HepG2 (cell line): ENCODE measurements around the gene MACROD2. TPM values are rescaled to one million over a fixed set of nuclear protein-coding genes. Genes with fewer than 3 reads are reported as not detected.

Experiments
- ATAC-seq: fragments of 200-7000 bp; cut with Tn5 transposase; 3 replicates; pipeline ENCODE4 v1.9.1; 2020; ENCODE audit warnings: mild to moderate bottlenecking, moderate library complexity
- BruUV-seq: library from RNA; stranded (reverse); fragments of 400-500 nt; replicated peaks from 2 replicates; lab custom pipeline; 2021; lab: Mats Ljungman, UMichigan
- CTCF ChIA-PET: fragments of 300-600 bp; formaldehyde crosslinking; extraction: SDS; loops from one replicate; lab custom pipeline; 2021; ENCODE audit warnings: low total read pairs, inconsistent platforms, low intra/inter-chr PET ratio; lab: Yijun Ruan, JAX
- POLR2A ChIA-PET: fragments of 350-600 bp; sonication (Branson Sonifier 250); formaldehyde crosslinking; loops from one replicate; lab custom pipeline; 2020; ENCODE audit warnings: antibody characterized with exemption, inconsistent platforms; lab: Yijun Ruan, JAX
- DNase-seq: peaks from one replicate; pipeline ENCODE4 v3.0.0-alpha.2; 2015; ENCODE audit warnings: low spot score
- FAIRE-seq: peaks from 3 replicates; lab custom pipeline; 2011; peaks lifted over from hg19 to GRCh38; lab: Jason Lieb, UNC
- H2AFZ ChIP-seq: one replicate; pipeline ENCODE4 v1.6.1; 2011; ENCODE audit warnings: low read length, inconsistent platforms
- H3K27ac ChIP-seq: fragments of 300-600 bp; 3 replicates; pipeline ENCODE4 v1.8.0; 2011; ENCODE audit warnings: mixed run types, mild to moderate bottlenecking, mixed read lengths, low read length, inconsistent platforms; ENCODE audit not compliant: insufficient read depth; ENCODE audit errors: extremely low read length
- H3K27me3 ChIP-seq, 2 experiments: fragments of 200-600 bp in 1 of 2; 2 replicates in 1 of 2; 3 replicates in 1 of 2; pipeline versions ENCODE4 v1.6.0 to v1.8.0; 2011; ENCODE audit warnings: low read length in 2 of 2, mild to moderate bottlenecking in 2 of 2, moderate library complexity in 2 of 2, inconsistent platforms in 1 of 2; ENCODE audit not compliant: insufficient read depth in 2 of 2, control insufficient read depth in 1 of 2
- H3K36me3 ChIP-seq, 2 experiments: fragments of 200-600 bp in 1 of 2; replicated peaks in 1 of 2; 2 replicates in 1 of 2; 3 replicates in 1 of 2; pipeline versions ENCODE4 v1.5.1 to v1.8.0; 2011; ENCODE audit warnings: low read length in 2 of 2, inconsistent platforms in 1 of 2; ENCODE audit not compliant: insufficient read depth in 2 of 2, control insufficient read depth in 1 of 2
- H3K4me1 ChIP-seq: 2 replicates; pipeline ENCODE4 v1.5.1; 2012; ENCODE audit warnings: low read length, inconsistent platforms; ENCODE audit not compliant: insufficient read depth
- H3K4me2 ChIP-seq: 2 replicates; pipeline ENCODE4 v1.6.0; 2011; ENCODE audit warnings: low read depth, low read length, inconsistent platforms
- H3K4me3 ChIP-seq, 3 experiments: fragments of 200-600 bp in 1 of 3; sonication (generic), shearing (Covaris generic) in 1 of 3; replicated peaks in 1 of 3; 2 replicates each; pipeline ENCODE4 v1.5.1; 2011 to 2016; ENCODE audit warnings: low read length in 3 of 3, inconsistent platforms in 2 of 3, low read depth in 2 of 3, mild to moderate bottlenecking in 2 of 3, control low read depth in 1 of 3, mixed read lengths in 1 of 3; ENCODE audit not compliant: insufficient read depth in 1 of 3
- H3K79me2 ChIP-seq: one replicate; pipeline ENCODE4 v1.6.1; 2011; ENCODE audit warnings: low read length, inconsistent platforms; ENCODE audit not compliant: insufficient read depth
- H3K9ac ChIP-seq: 2 replicates; pipeline ENCODE4 v1.6.0; 2011; ENCODE audit warnings: mild to moderate bottlenecking, low read depth, low read length, inconsistent platforms; ENCODE audit not compliant: insufficient read depth
- H3K9me3 ChIP-seq: 2 replicates; pipeline ENCODE4 v1.5.1; 2012; ENCODE audit warnings: mild to moderate bottlenecking, low read length
- H4K20me1 ChIP-seq: 2 replicates; pipeline ENCODE4 v1.6.0; 2011; ENCODE audit warnings: inconsistent platforms, mild to moderate bottlenecking, low read length, moderate library complexity; ENCODE audit not compliant: insufficient read depth
- ATF1 ChIP-seq: IDR thresholded peaks from 2 replicates; pipeline ENCODE4 v1.6.1; 2016; ENCODE audit warnings: mild to moderate bottlenecking, control low read depth
- BORCS8-MEF2B ChIP-seq: sonication (generic); formaldehyde crosslinking; IDR thresholded peaks from 2 replicates; pipeline ENCODE4 v1.8.0; 2022; ENCODE audit warnings: mild to moderate bottlenecking, missing genetic modification reagents
- HMGA1 ChIP-seq: sonication (generic); formaldehyde crosslinking; conservative IDR thresholded peaks from 2 replicates; pipeline ENCODE4 v1.4.0; 2020; ENCODE audit warnings: missing genetic modification reagents
- HNRNPL ChIP-seq: fragments of 200-400 bp; formaldehyde crosslinking; IDR thresholded peaks from 2 replicates; pipeline ENCODE4 v1.6.1; 2017; ENCODE audit warnings: mild to moderate bottlenecking, low read depth, low read length
- MIER3 ChIP-seq: IDR thresholded peaks from 2 replicates; pipeline ENCODE4 v1.6.1; 2016; ENCODE audit warnings: missing compliant biosample characterization, borderline replicate concordance
- MLX ChIP-seq: IDR thresholded peaks from 2 replicates; pipeline ENCODE4 v1.6.1; 2016
- MTA3 ChIP-seq: sonication (generic); formaldehyde crosslinking; IDR thresholded peaks from 2 replicates; pipeline ENCODE4 v1.4.0; 2020; ENCODE audit warnings: missing genetic modification reagents
- NR2F2 ChIP-seq: IDR thresholded peaks from 2 replicates; pipeline ENCODE4 v1.6.1; 2012; ENCODE audit warnings: low read depth, inconsistent platforms, borderline replicate concordance
- PBX3 ChIP-seq: sonication (generic); formaldehyde crosslinking; IDR thresholded peaks from 2 replicates; pipeline ENCODE4 v1.8.1; 2023; ENCODE audit warnings: missing genetic modification reagents, inconsistent platforms, borderline replicate concordance
- SNAPC2 ChIP-seq: sonication (generic); formaldehyde crosslinking; IDR thresholded peaks from 2 replicates; pipeline ENCODE4 v1.8.1; 2022; ENCODE audit warnings: mild to moderate bottlenecking, missing genetic modification reagents
- STAG1 ChIP-seq: sonication (generic); formaldehyde crosslinking; IDR thresholded peaks from 2 replicates; pipeline ENCODE4 v1.4.0; 2020; ENCODE audit warnings: missing genetic modification reagents
- THYN1 ChIP-seq: sonication (generic); formaldehyde crosslinking; IDR thresholded peaks from 2 replicates; pipeline ENCODE4 v1.8.1; 2023; ENCODE audit warnings: low read depth, mild to moderate bottlenecking, moderate library complexity, missing genetic modification reagents, borderline replicate concordance
- TRIM24 ChIP-seq: sonication (generic); formaldehyde crosslinking; IDR thresholded peaks from 2 replicates; pipeline ENCODE4 v1.8.0; 2022; ENCODE audit warnings: mild to moderate bottlenecking, missing genetic modification reagents
- YEATS4 ChIP-seq: sonication (generic); formaldehyde crosslinking; IDR thresholded peaks from 2 replicates; pipeline ENCODE4 v1.4.0; 2020; ENCODE audit warnings: missing genetic modification reagents, borderline replicate concordance
- ZKSCAN8 ChIP-seq: IDR thresholded peaks from 2 replicates; pipeline ENCODE4 v1.6.1; 2016; ENCODE audit warnings: borderline replicate concordance, missing genetic modification reagents, missing compliant biosample characterization
- ZSCAN20 ChIP-seq: sonication (generic); formaldehyde crosslinking; IDR thresholded peaks from 2 replicates; pipeline ENCODE4 v1.4.0; 2020; ENCODE audit warnings: missing genetic modification reagents, mild to moderate bottlenecking, borderline replicate concordance
- WGBS: methylation state at CpG from one replicate; pipeline ENCODE4 v1.1.6; 2017; ENCODE audit warnings: low lambda C conversion rate; 5-methylcytosine and 5-hydroxymethylcytosine counted together
- in situ Hi-C: cut with HindIII; loops from 2 replicates; pipeline ENCODE4 v1.10.0; 2017; ENCODE audit warnings: low pct_unique_long_range_greater_than_20kb; ENCODE audit not compliant: extremely low pct_ligation_motif_present
- intact Hi-C: fragments of 100-400 bp; cut with micrococcal nuclease; formaldehyde crosslinking; loops from one replicate; pipeline ENCODE4 v1.10.0; 2022; ENCODE audit not compliant: unreplicated experiment
- polyA plus RNA-seq, 8 experiments: library from polyadenylated mRNA; depleted of rRNA in 3 of 8; stranded (reverse) in 7 of 8; unstranded in 1 of 8; fragments of >200 nt; fragmentation: Illumina TruSeq in 4 of 8; extraction: Trizol in 4 of 8; gene quantifications; 2 replicates each; pipeline versions ENCODE4 v1.2.1 to v1.2.3, GENCODE V29; 2011 to 2016; ENCODE audit warnings: low read depth in 4 of 8, missing spikeins in 1 of 8, mixed read lengths in 1 of 8; ENCODE audit not compliant: insufficient read depth in 1 of 8
- total RNA-seq, 5 experiments: library from RNA; depleted of rRNA; stranded (reverse); fragments of >200 nt; fragmentation: Illumina TruSeq; extraction: Trizol; gene quantifications; 2 replicates each; pipeline ENCODE4 v1.2.3, GENCODE V29; 2016; ENCODE audit warnings: low read depth in 1 of 5

The MACROD2 gene
- total and polyA plus RNA-seq, 2 of the 13 experiments (the other 11 are each of a cell fraction or from before 2014, with no cell fraction given), result 0.13 to 0.51 TPM

GRCh38 chr20:15494851-15495250 is 1499.5 kb downstream of the MACROD2 start:
- H3K27ac ChIP-seq, result no peak overlapping the region
- no TSS peak for BruUV-seq
- WGBS, result 3% methylated on average over 2 of the region's 2 CpGs
- CTCF ChIA-PET, result no interaction called here
- no peaks in the 10 kb centered on the region for H3K4me1 ChIP-seq
- FAIRE-seq, result no peak
- H3K79me2 ChIP-seq, result no peaks in the 10 kb centered on the region
- no peak for DNase-seq
- no peaks in the 10 kb centered on the region for H3K27me3 ChIP-seq
- POLR2A ChIA-PET, result no interaction called here
- H3K36me3 ChIP-seq, result no peaks in the 10 kb centered on the region
- no peaks in the 10 kb centered on the region for H4K20me1 ChIP-seq
- intact Hi-C loops, result no loop called here
- TF ChIP-seq MIER3 (CRISPR knock-in tag), result no peak
- TF ChIP-seq HMGA1 (CRISPR knock-in tag), result no peak
- no peak for TF ChIP-seq BORCS8-MEF2B (CRISPR knock-in tag)
- TF ChIP-seq TRIM24 (CRISPR knock-in tag), result no peak
- no peak for TF ChIP-seq THYN1
- no peak for TF ChIP-seq MTA3 (CRISPR knock-in tag)
- no peak for TF ChIP-seq SNAPC2 (CRISPR knock-in tag)
- TF ChIP-seq YEATS4 (CRISPR knock-in tag), result no peak
- TF ChIP-seq MLX (CRISPR knock-in tag), result no peak
- no peak for TF ChIP-seq PBX3 (CRISPR knock-in tag)
- TF ChIP-seq NR2F2, result no peak
- TF ChIP-seq ZKSCAN8 (CRISPR knock-in tag), result no peak
- no peak for TF ChIP-seq STAG1 (CRISPR knock-in tag)
- no peak for TF ChIP-seq ATF1 (CRISPR knock-in tag)
- no peak for TF ChIP-seq ZSCAN20 (CRISPR knock-in tag)
- TF ChIP-seq HNRNPL, result no peak
- TF ChIP-seq, all 625 proteins: peak for 0
- in situ Hi-C loops, result no loop called here
- Histone ChIP-seq H2AFZ (no peak overlapping the region), H3K9ac (no peak overlapping the region), H3K4me2 (no peak overlapping the region), H3K4me3 (no peak overlapping the region), H3K9me3 (peaks cover 91% of the 10 kb centered on the region)
- no peak for ATAC-seq
